Dermis blood vessel endothelial cell (primary cell): ENCODE measurements around the gene KSR1. TPM values are rescaled to one million over a fixed set of nuclear protein-coding genes. Genes with fewer than 3 reads are reported as not detected.

Experiments used
- DNase-seq: peaks from one replicate; pipeline ENCODE4 v3.0.0; 2010
- total RNA-seq: library from RNA; depleted of rRNA; stranded (reverse); fragments of >200 nt; gene quantifications from 2 replicates; pipeline ENCODE4 v1.2.3, GENCODE V29; 2014

The KSR1 gene
- total RNA-seq, 1 donor from 2014 or later = 33.4 TPM

DNA sequence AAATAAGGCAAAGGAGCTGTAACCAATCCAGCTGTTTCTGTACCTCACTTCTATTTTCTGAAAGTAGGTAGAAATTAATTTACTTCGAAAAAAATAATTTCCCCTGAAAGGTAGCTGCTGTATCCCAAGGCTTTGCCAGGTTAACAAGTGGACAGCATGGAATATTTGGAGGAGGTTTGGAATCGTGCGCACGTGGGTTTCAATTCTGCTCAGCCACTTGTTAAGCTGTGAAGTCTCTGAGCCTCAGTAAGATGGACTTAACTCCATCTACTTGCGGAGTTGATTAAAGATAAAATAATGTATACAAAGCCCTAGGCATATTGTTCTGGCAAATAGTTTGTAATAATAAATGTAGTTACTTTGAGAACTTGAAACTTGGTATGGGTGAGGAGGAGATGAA, 117.3 kb downstream of the KSR1 start:
- no peak for DNase-seq

DNA sequence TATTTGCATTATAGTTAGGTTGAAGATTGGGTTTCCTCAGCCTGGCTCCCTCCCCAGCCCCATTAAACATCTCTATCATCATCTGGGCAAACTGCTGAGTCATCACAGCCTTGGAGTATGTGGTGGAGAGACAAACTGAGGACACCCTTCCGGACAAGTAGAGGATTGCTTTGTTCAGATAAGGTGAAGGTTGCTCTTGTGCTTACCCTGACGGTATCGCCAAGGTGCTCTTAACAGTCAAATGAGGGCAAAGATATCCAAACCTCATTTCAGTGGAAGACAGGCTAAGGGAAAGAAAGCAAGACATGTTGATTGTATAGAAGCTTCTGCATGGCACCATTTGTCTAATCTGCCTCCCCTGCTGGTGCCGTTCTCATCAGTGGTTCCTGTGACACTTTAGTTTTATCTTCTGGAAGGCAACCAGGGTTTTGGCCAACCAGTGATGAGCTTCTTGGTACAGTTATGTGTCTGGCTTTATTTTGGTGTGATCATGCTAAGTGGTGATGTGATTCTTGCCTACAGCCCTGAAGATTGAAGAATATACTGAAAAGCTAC, 117.8 kb downstream of the KSR1 start:
- no peak for DNase-seq

DNA sequence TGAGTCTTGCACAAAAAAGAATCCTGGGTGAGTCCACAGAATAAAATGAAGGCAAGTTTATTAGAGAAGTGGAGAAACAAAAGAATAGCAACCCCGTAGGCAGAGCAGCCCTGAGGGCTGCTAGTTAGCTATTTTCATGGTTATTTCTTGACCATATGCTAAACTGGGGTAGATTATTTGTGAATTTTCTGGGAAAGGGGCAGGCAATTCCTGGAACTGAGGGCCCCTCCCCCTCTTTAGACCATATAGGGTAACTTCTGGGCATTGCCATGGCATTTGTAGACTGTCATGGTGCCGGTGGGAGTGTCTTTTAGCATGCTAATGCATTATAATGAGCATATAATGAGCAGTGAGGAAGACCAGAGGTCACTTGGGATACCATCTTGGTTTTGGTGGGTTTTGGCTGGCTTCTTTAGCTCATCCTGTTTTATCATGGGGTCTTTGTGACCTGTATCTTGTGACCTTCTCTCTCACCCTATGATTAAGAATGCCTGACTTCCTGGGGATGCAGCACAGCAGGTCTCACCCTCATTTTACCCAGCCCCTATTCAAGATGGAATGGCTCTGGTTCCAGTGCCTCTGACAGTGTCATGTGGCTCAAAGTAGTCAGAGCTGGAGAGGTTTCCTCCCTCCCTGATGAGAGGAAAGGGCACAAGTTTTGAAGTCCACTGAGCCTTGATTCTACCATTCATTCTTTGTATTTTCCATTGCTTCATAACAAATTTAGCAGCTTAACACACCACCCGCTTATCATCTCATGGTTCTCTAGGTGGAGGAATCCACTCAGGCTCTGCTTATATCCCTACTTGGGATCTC, 119.1 kb downstream of the KSR1 start:
- no peak for DNase-seq

DNA sequence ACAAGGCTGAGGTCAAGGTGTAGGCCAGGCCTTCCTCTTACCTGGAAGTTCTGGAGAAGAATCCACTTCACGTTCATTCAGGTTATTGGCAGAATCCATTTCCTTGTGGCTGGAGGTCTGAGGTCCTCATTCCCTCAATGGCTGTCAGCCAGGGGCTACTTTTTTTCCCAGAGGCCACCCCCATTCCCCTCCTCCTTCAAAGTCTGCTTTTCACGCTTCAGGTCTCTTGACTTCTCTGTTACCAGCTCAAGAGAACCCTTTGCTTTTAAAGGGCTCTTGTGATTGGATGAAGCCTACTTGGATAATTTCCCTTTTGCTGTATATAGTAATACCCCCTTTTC, 119.6 kb downstream of the KSR1 start:
- no peak for DNase-seq

DNA sequence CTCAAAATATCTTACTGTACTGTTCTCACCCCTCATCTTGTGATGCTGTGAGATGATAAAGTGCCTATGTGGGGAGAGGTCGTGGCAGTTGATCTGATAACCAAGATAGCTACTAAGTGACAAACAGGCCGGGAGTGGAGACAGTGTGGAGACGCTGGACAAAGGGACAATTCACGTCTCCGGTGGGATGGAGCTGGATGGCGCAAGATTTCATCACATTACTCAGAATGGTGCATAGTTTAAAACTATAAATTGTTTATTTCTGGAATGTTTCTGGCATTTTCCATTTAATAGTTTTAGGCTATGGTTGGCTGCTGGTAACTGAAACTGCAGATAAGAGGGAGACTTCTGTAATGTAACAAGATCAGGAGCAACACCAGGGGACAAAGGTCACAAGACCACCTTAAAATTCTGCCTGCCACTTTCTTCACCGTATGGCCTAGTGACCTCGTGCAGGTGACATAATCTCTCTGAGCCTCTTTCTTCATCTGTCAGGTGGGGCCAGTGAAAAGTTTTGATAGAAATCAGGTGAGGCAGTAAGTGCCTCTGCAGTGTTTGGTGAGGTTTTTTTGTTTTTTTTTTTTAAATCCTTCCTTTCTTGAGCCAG, 120.3 kb downstream of the KSR1 start:
- no peak for DNase-seq

DNA sequence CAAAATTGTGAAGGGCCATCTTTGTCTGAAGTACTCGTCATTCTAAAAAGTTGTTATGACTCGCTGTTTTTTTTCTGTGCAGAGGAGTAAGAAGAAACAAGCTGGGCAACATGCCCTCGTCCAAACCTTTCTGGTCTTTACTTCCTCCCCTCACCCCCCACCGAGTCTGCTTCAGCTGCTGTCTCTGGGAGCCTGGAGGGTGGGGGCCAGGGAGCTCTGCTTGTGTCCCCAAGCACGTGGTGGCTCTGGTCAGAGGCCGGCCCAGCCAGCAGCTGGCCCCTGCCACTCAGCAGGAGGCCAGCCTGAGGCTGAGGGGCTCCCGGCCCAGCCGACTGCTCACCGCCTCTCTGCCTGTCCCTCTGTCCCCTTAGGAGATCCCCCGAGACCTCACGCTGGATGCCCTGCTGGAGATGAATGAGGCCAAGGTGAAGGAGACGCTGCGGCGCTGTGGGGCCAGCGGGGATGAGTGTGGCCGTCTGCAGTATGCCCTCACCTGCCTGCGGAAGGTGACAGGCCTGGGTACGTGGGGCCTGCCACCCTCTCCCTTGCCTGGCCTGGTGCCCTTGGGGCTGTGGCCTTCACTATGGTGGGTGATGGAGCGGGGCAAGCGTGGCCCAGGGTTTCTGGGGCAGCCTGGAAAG, 121.0 kb downstream of the KSR1 start:
- no peak for DNase-seq

DNA sequence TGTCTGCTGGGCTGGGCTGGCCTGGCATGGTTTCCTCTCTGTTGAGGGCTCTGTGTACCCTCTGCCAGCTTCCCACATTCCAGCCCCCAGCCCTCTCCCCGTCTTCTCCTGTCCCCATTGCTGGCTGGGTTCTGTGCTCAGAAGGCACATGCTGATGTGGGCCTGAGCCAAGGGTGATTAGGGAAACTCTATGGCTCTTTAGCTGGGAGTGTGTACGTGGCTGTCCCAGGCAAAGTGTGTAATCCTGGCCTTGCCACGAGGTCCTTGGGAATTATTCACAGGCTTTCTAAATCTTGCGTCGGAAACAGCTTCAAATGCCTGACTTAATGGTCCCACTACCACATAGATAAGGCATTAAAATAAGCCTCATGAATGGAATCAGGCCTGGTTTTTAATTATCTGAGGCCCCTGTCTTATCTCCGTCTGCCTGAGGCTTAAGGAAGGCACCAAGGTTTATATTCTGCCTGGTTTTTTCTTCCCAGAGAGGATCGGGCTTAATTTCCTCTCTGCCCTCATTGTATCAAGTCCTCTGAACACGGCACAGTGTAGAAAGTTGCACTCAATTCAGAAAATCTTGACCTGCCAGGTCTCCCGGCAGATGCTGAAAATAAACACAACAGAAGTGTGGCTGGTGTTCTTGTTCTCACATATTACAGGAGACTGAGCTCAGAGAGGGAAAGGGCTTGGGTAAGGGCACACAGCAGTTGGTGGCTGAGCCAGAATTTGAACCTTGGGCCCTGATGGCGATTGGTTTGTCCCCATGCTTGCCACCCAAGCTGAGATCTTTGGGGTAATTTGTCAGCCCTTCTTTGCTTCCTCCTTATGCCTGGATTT, 121.9 kb downstream of the KSR1 start:
- DNase-seq = no peak

DNA sequence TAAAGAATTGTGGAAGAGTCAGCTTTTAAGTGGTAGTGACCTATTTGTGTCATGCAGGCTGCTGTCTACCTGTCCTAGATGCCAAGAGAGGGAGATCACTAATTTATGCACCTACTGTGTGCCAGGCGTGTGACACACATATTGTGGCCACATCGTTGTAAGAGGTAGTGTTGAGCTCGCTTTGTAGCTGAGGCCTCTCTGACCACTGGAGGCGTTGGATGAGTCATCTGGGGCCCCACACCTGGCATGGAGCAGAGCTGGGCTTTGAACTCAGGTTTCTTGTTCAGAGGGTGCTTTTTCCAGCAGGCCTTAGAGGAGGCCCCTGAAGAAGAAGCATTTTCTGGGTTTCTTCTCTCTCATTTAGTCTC, 122.5 kb downstream of the KSR1 start:
- DNase-seq = peak; percentile 54

DNA sequence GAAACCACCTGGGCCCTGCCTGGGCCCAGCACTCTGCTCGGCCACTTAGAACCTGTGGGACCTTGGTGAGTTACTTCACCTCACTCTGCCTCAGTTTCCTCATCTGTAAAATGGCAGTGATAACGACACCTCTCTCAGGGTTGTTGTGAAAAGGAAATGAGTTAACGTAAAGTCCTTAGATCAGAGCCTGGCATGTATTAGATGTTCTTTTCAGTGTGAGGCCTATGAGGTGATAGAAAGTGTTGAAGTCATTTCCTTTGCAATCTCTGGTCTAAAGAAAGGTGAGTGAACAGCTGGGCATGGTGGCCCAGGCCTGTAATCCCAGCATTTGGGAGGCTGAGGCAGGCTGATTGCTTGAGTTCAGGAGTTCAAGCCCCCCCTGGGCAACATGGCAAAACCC, 123.1 kb downstream of the KSR1 start:
- DNase-seq = no peak

DNA sequence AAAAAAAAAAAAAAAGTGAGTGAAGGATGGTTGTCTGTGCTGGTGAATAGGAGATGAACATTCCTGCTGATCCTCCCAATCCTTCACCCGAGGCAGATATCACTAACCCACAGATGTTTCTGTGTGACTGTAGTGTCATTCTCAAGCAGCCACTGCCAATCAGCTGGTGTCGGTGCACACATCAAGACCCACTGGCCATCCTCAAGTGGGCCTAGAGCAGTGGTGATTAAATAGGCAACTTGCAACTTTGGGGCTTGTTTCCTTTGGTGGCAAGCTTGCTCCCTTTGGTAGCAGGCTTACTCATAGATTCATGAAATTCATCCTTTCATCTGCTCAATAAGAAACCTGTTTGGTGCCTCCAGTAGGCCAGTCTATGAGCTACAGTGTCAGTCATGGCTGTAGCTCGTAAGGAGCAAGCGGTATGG, 123.7 kb downstream of the KSR1 start:
- no peak for DNase-seq

DNA sequence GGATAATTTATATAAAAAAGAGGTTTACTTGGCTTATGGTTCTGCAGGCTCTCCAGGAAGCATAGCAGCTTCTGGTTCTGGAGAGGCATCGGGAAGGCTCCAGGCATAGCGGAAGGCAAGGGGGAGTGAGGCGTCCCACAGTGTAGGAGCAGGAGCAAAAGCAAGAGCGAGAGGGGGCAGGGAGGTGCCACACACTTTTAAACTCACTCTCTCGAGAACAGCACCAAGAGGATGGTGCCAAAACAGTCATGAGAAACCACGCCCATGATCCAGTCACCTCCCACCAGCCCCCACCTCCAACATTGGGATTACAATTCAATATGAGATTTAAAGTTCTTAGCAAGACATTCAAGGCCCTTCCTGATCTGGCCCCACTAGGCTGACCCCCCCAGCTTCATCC, 124.8 kb downstream of the KSR1 start:
- DNase-seq = no peak

DNA sequence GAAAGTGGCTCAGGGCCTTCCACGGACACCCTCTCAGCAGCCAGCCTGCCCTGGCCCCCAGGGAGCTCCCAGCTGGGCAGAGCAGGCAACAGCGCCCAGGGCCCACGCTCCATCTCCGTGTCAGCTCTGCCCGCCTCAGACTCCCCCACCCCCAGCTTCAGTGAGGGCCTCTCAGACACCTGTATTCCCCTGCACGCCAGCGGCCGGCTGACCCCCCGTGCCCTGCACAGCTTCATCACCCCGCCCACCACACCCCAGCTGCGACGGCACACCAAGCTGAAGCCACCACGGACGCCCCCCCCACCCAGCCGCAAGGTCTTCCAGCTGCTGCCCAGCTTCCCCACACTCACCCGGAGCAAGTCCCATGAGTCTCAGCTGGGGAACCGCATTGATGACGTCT, 126.4 kb downstream of the KSR1 start:
- no peak for DNase-seq

DNA sequence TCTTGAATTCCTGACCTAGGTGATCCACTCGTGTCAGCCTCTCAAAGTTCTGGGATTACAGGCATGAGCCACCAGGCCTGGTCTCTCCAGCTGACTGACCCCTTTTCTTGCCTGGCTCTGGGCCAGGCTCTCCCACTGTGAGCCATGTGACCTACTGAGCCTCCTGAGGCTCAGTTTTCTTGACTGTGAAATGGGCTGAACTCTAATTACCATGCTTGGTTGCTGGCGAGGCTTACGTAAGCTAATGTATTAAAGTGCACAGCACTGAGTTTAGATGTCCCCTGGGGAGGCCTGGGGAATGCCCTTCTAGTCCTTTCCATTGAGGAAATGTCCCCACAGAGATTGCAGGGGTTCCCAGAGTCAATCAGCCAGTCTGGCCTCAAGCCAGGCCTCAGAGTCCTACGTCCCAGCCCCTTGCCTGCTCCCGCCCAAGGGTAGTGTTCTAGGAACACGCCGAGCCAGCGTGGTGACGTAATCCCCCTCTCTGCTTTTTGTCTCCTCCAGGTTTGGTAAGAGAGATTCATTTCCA, 129.0 kb downstream of the KSR1 start:
- DNase-seq = no peak

DNA sequence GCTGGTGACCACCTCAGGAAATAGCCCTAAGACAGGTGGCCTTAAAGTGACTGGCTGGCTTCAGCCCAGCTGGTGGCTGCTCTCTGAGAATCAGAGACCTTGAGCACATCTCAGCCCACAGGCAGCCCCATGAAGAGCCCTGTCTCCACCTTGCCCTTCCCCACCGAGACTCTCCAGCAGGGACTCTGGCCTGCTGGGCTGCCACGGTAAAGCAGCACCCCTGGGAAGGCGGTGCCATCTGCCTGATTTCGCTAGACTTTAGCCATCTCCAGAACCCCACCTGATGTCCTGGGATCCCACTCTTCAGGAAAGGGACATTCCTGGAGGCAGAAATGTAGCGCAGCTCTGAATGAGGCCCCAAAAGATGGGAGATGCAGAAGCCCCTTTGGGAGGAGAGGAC, 129.5 kb downstream of the KSR1 start:
- DNase-seq = no peak

DNA sequence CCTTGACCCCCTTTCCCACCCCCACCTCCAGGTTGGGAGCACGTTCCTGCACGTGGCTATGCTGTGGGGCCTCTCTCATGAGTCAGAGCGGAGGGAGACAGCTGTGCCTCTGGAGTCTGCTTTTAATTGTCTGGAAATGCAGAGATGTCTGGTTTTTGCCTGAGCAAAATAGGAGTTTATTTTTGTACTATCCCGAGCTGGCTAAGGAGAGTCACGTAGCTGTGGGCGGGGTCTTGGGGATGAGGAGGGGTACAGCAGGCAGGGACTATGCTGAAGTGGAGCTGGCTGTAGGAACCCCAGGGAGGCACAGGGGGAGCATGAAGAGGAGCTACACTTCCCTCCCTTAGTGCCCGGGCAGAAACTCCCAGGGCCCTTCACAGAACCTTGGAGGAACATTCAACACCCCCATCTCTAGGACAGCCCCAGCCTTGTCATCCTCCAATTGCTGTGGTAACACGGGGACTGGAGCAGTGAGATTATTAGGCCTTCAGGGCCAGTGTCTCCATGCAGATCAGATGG, 130.0 kb downstream of the KSR1 start:
- no peak for DNase-seq

DNA sequence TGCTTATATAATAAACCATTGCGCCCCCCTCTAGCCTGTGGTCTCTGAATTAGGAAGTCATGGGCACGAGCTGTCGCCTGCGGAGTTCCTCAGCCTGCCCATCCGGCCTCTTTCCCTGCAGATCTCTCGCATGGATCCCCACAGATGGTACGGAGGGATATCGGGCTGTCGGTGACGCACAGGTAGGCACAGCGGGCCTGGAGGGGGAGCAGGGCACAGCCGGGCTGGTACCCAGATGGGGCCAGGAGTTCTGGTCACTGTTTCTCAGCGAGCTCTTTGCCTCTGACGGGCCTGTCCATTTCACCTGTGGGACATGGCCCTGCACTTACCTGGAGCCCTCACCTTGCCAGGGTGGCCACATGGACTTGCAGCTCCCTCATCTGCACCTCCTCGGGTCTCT, 132.1 kb downstream of the KSR1 start:
- DNase-seq = no peak

DNA sequence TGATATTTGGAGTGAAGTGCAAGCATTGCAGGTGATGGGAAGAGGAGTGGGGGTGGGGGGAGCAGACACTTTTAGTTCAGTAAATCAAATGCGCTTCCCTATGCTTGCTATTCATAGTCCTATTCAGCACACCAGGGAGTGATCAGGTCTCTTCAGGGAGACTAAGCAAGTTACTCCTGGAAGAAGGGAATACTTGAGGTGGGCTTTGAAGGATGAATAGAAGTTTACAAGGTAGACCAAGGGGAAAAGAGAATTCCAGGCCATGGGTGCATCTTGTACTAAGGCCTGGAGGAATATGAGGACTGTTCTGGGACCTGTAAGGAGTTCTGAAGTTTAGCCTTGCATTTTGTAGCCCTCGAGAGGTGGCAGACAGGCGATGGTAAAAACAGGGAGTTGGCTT, 134.6 kb downstream of the KSR1 start:
- no peak for DNase-seq

DNA sequence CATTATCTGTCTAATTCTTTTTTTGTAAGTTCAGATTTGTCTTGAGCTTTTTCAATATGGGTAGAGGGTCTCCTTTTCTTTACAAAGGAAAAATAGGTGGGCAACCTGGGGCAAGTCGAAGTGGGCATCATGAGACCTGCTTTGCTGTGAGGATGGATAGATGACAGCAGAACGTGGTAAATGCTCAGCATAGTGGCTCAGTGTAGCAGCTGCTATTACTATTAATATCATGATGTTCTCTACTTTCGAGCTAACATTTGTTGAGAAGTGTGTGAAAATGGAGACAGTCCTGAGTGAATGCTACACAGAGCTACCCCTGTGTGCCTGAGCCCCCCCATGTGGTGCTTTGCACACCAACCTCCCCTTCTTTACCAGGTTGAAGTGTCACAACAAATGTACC, 135.7 kb downstream of the KSR1 start:
- DNase-seq = no peak

DNA sequence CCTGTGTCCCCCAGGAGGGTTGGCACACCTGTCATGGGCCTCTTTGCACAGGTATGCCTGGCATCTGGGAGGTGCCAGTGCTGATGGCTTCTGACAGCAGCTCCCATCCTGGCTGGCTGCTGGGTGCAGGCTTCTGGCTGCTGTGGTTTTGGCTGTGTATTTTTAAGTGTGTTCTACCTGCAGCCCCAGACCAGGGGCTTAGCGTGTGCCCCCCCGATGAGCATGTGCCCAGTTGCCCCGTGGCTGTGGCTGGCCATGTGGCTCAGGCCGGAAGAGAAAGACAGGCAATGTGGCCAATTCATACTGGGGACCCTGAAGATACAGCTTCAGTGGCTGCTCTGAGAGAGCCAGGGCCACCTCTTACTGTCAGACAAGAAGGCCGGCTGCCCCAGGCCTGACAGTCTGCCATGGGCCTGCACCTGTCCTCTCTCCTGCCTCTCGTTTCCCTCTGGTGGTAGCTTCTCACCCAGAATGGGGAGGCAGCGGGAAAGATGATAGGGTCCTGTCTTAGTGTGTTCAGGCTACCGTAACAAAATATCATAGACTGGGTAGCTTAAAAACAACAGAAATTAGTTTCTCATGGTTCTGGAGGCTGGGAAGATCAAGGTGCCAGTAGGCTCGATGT, 137.1 kb downstream of the KSR1 start:
- no peak for DNase-seq

DNA sequence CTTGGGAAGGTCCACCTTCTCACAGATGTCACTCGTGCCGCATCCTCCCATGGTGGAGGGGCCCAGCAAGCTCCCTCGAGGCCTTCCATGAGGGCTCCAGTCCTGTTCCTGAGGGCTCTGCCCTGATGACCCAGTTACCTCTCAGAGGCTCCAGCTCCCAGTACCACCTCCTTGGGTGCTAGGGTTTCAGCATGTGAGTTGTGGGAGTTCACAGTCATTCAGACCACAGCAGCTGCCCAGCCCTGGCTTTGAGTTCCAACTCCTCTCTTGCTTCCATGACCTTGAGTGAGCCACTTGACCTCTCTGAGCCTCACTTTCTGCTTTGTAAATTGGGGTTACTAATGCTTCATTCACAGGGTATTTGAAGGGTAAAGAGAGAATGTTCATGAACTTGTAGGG, 137.6 kb downstream of the KSR1 start:
- no peak for DNase-seq

DNA sequence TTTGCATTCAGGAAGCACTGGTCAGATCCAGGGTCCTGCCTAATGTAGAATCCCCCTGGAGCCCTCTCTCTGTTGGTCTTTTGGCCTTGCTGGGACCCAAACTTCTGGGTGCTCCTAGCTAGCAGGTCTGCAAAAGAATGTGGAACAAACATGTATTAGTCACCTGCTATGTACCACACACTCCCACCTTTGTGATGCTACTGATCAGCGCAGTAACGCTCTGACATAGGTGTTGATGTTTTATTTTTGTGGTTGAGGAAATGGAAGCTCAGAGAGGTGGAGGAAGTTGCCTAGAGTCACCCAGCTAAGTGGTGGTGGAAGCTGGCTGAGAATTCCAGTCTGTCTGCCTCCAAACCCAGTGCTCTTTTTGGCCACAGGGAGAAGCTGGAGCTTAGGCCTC, 139.0 kb downstream of the KSR1 start:
- DNase-seq = no peak

DNA sequence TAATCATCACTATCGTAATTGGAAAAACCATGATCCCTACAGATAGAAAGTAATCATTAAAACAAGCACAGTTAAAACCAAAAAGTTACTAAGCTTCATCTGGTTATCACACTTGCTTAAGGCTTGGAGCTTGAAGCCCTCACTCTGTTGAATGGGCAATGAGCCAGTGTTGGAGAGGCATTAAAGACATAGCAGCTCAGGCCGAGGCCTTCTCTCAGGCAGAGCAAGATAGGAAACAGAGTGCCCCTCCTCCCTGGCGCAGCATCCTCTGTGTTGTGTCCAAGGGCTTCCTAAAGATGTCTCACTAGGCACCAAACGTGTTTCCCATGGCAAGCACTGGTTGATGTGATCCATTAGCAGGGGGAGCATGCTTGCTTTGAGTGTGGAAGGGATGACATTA, 139.8 kb downstream of the KSR1 start:
- DNase-seq = no peak
